Naive thymus-derived CD4-positive, alpha-beta T cell (primary cell): ENCODE measurements around the gene APBB1IP. TPM values are rescaled to one million over a fixed set of nuclear protein-coding genes. Genes with fewer than 3 reads are reported as not detected.

Experiments used
- ATAC-seq: fragments of 150-1000 bp; cut with Tn5 transposase; 2 replicates; pipeline ENCODE4 v1.10.0; 2021; ENCODE audit warnings: mild to moderate bottlenecking, moderate library complexity
- CTCF ChIA-PET: fragments of 350-600 bp; sonication (Branson Sonifier 250); formaldehyde crosslinking; loops from one replicate; lab custom pipeline; 2021; ENCODE audit warnings: antibody characterized with exemption; lab: Charles Lee
- POLR2A ChIA-PET: fragments of 350-600 bp; sonication (Branson Sonifier 250); formaldehyde crosslinking; loops from one replicate; lab custom pipeline; 2021; ENCODE audit warnings: antibody characterized with exemption, inconsistent platforms; lab: Charles Lee
- DNase-seq, 9 donors: peaks; one replicate each; pipeline versions ENCODE4 v3.0.0 to v3.0.0-alpha.2; 2020 to 2022; ENCODE audit warnings: mixed read lengths in 1 of 9
- H3K27ac ChIP-seq: one replicate; pipeline ENCODE4 v1.7.0; 2013; ENCODE audit warnings: mild to moderate bottlenecking, low read depth, low read length, moderate library complexity
- H3K27me3 ChIP-seq, 2 donors: one replicate each; pipeline ENCODE4 v1.7.0; 2013; ENCODE audit warnings: low read length in 2 of 2, mild to moderate bottlenecking in 2 of 2, moderate library complexity in 2 of 2; ENCODE audit not compliant: control insufficient read depth in 2 of 2, insufficient read depth in 2 of 2
- H3K36me3 ChIP-seq, 3 experiments: 1 replicate in 2 of 3; 2 replicates in 1 of 3; pipeline ENCODE4 v1.7.0; 2013; ENCODE audit warnings: low read length in 3 of 3, mild to moderate bottlenecking in 3 of 3, moderate library complexity in 1 of 3; ENCODE audit not compliant: insufficient read depth in 3 of 3, control insufficient read depth in 2 of 3
- H3K4me1 ChIP-seq, 2 donors: one replicate each; pipeline ENCODE4 v1.7.0; 2013; ENCODE audit warnings: low read length in 2 of 2, mild to moderate bottlenecking in 2 of 2, moderate library complexity in 1 of 2; ENCODE audit not compliant: control insufficient read depth in 2 of 2, insufficient read depth in 2 of 2
- H3K4me3 ChIP-seq: 2 replicates; pipeline ENCODE4 v1.7.0; 2013; ENCODE audit warnings: mild to moderate bottlenecking, low read length
- H3K9me3 ChIP-seq, 3 experiments: 1 replicate in 2 of 3; 2 replicates in 1 of 3; pipeline ENCODE4 v1.7.0; 2013; ENCODE audit warnings: low read length in 3 of 3; ENCODE audit not compliant: control insufficient read depth in 2 of 3
- H3K27ac Mint-ChIP-seq, 9 donors: one replicate each; pipeline ENCODE4 v1.8.0; 2020 to 2022; ENCODE audit warnings: mixed read lengths in 9 of 9, mild to moderate bottlenecking in 8 of 9, moderate library complexity in 5 of 9, inconsistent platforms in 2 of 9
- H3K27me3 Mint-ChIP-seq, 5 donors: one replicate each; pipeline ENCODE4 v1.8.0; 2021 to 2022; ENCODE audit warnings: mixed read lengths in 5 of 5, mild to moderate bottlenecking in 1 of 5
- H3K36me3 Mint-ChIP-seq, 5 donors: one replicate each; pipeline ENCODE4 v1.8.0; 2020 to 2022; ENCODE audit warnings: mixed read lengths in 5 of 5, mild to moderate bottlenecking in 3 of 5, inconsistent platforms in 1 of 5
- H3K4me1 Mint-ChIP-seq, 7 donors: one replicate each; pipeline ENCODE4 v1.8.0; 2020 to 2022; ENCODE audit warnings: mixed read lengths in 7 of 7, mild to moderate bottlenecking in 3 of 7, inconsistent platforms in 1 of 7
- H3K4me3 Mint-ChIP-seq, 10 donors: one replicate each; pipeline ENCODE4 v1.8.0; 2020 to 2022; ENCODE audit warnings: mild to moderate bottlenecking in 10 of 10, mixed read lengths in 10 of 10, moderate library complexity in 6 of 10, inconsistent platforms in 2 of 10
- H3K9me3 Mint-ChIP-seq, 11 donors: one replicate each; pipeline ENCODE4 v1.8.0; 2020 to 2022; ENCODE audit warnings: mixed read lengths in 11 of 11, mild to moderate bottlenecking in 4 of 11, inconsistent platforms in 1 of 11, moderate library complexity in 1 of 11
- intact Hi-C, 2 donors: fragments of 100-400 bp; cut with micrococcal nuclease; formaldehyde crosslinking; loops; one replicate each; pipeline ENCODE4 v1.15.1; 2023
- polyA plus RNA-seq, 2 donors: library from polyadenylated mRNA; unstranded; fragments of 300-500 nt; fragmentation: Illumina TruSeq; gene quantifications; one replicate each; pipeline ENCODE4 v1.2.3, GENCODE V29; 2021
- total RNA-seq, 6 experiments: library from RNA in 5 of 6; stranded (reverse) in 5 of 6; gene quantifications; 1 replicate in 5 of 6; 2 replicates in 1 of 6; pipeline ENCODE4 v1.2.3 and lab custom pipeline; 2021 to 2026

APBB1IP gene
- total and polyA plus RNA-seq, 7 experiments from 2014 or later, result 60.2 to 101 (median 71.7) TPM

DNA sequence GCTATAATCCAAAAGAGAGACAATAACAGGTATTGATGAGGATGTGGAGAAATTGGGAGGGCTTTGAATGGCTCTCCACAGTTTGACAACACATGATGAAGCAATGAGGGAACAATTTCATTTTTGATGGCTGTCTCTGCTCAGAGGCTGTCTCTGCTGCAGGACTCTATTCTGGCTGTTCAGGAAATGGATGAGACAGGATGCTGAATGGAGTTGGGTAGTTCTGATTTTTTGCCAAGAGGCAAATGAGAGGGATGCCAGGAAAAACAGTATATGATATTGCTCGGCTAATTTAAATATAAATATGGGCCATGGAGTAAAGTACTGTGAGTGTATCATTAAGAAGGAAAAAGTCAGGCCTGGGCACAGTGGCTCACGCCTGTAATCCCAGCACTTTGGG, 16.8 kb downstream of the APBB1IP start:
- POLR2A ChIA-PET, result interaction anchor here (0.9 to 1.1 kb wide), 2 partner anchors 17 to 27 kb away, joined by 3 to 5 read pairs; partner anchors contain the start of gene APBB1IP
- Histone ChIP-seq H3K27ac (no peak overlapping the region), H3K4me3 (no peak overlapping the region), H3K27me3 (no peaks in the 10 kb centered on the region), H3K36me3 (peaks cover 0 to 7% (median 0%) of the 10 kb centered on the region in 3 experiments), H3K9me3 (no peaks in the 10 kb centered on the region), H3K4me1 (peaks cover 52 to 66% of the 10 kb centered on the region in 2 donors)
- Mint-ChIP-seq H3K27me3 (no peaks in the 10 kb centered on the region), H3K4me1 (peaks cover 58 to 85% (median 81%) of the 10 kb centered on the region in 7 donors), H3K36me3 (peaks cover 0 to 55% (median 29%) of the 10 kb centered on the region in 5 donors), H3K9me3 (peaks cover 0 to 8% (median 0%) of the 10 kb centered on the region in 11 donors), H3K27ac (peak overlapping the region in 8 of 9 donors; percentile 18 to 86 (median 56)), H3K4me3 (peak overlapping the region; percentile 7 to 77 (median 57))
- ATAC-seq (no peak), DNase-seq (no peak)
- CTCF ChIA-PET, result interaction anchor here (0.8 kb wide), 1 partner anchor 15 kb away, joined by 3 read pairs; no protein-coding TSS in a partner anchor
- intact Hi-C loops, result no loop called here

DNA sequence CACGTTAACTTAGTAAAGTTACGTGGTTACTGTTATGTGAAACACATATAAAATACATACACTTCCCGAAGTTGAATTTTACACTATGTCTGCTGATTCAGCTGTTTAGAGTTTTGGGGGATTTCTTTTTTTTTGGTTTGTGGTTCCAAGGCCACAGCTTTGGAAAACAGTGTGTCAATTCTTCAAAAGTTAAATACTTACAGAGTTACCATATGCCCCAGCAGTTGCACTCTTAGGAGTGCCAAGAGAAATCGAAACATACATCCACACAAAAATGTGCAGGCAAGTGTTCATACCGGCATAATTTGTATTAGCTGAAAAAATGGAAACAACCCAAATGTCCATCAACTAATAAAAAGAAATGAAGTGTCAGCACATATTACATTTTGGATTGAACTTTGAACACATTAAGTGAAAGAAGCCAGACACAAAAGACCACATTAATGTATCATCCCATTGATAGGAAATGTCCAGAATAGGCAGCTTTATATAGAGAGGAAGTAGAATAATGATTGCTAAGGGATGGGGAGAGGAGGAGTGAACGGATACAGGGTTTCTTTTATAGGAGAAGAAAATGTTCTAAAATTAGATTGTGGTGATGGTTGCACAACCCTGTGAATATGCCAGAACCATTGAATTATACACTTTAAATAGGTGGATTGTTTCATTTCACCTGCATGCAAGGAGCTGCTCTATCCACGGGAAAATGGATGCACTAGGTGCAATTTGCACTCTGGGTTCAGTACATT, 17.6 kb downstream of the APBB1IP start:
- H3K27ac Mint-ChIP-seq, result peak overlapping the region; percentile 20 to 86 (median 59)
- H3K9me3 Mint-ChIP-seq, result peaks cover 0 to 8% (median 0%) of the 10 kb centered on the region in 11 donors
- H3K27me3 ChIP-seq, result no peaks in the 10 kb centered on the region
- H3K9me3 ChIP-seq, result no peaks in the 10 kb centered on the region
- peaks cover 0 to 7% (median 0%) of the 10 kb centered on the region in 3 experiments for H3K36me3 ChIP-seq
- H3K4me1 Mint-ChIP-seq, result peaks cover 55 to 84% (median 80%) of the 10 kb centered on the region in 7 donors
- peaks cover 4 to 56% (median 33%) of the 10 kb centered on the region in 5 donors for H3K36me3 Mint-ChIP-seq
- peaks cover 44 to 57% of the 10 kb centered on the region in 2 donors for H3K4me1 ChIP-seq
- ATAC-seq (no peak), DNase-seq (no peak)
- no peaks in the 10 kb centered on the region for H3K27me3 Mint-ChIP-seq
- intact Hi-C loops, result no loop called here
- peak overlapping the region; percentile 0 for H3K27ac ChIP-seq
- no peak overlapping the region for H3K4me3 ChIP-seq
- peak overlapping the region in 9 of 10 donors; percentile 15 to 77 (median 46) for H3K4me3 Mint-ChIP-seq
- POLR2A ChIA-PET, result interaction anchor here (0.9 to 1.9 kb wide), 6 partner anchors 9 to 26 kb away, joined by 3 to 6 read pairs (median 4); partner anchors contain the start of gene APBB1IP
- CTCF ChIA-PET, result interaction anchor here (0.8 to 0.9 kb wide), 2 partner anchors 16 to 35 kb away, joined by 3 read pairs; no protein-coding TSS in a partner anchor

DNA sequence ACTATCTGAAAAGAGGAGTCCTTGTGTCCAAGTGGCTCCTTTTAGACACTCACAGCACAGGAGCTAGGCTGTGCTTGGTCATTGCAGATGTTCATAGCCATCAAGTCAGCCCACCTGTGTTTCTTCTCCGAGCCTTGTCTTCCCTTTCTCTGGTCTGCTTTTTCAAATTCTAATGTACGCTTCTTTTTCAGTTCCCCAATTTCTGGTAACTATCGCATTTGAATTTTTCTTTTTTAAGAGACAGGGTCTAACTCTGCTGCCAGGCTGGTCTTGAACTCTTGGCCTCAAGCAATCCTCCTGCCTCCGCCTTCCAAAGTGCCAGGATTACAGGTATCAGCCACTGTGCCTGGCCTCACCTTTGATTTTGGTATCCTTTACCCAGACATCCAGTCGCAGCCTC, 18.9 kb downstream of the APBB1IP start:
- Mint-ChIP-seq H3K4me3 (peak overlapping the region in 8 of 10 donors; percentile 21 to 77 (median 53)), H3K27ac (peak overlapping the region; percentile 14 to 86 (median 76)), H3K4me1 (peaks cover 52 to 84% (median 77%) of the 10 kb centered on the region in 7 donors), H3K9me3 (peaks cover 0 to 8% (median 0%) of the 10 kb centered on the region in 11 donors), H3K27me3 (no peaks in the 10 kb centered on the region), H3K36me3 (peaks cover 7 to 55% (median 34%) of the 10 kb centered on the region in 5 donors)
- intact Hi-C loops, result no loop called here
- DNase-seq (no peak), ATAC-seq (no peak)
- H3K4me1 ChIP-seq, result peaks cover 31 to 49% of the 10 kb centered on the region in 2 donors
- ChIA-PET POLR2A (interaction anchor here (0.6 to 1.9 kb wide), 5 partner anchors 9 to 141 kb away, joined by 3 to 6 read pairs (median 4); no protein-coding TSS in a partner anchor), CTCF (no interaction called here)
- no peak overlapping the region for H3K27ac ChIP-seq
- H3K27me3 ChIP-seq, result no peaks in the 10 kb centered on the region
- H3K36me3 ChIP-seq, result peaks cover 0 to 7% (median 0%) of the 10 kb centered on the region in 3 experiments
- no peak overlapping the region for H3K4me3 ChIP-seq
- H3K9me3 ChIP-seq, result no peaks in the 10 kb centered on the region

DNA sequence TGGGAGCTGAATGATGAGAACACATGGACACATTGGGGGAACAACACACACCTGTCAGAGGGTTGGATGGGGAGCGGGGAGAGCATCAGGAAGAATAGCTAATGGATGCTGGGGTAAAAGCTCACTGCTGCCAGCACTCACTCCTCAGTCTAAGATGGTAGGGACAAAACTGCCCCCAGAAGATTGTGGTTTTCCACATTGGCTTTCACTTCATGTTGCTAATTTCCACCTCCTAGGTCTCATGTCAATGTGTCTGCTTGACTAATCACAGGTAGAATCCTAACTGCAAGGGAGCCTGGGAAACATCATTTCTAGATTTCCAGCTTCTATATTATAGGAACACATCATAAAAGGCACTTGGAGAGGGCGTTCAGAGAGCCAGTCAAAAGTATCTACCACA, 22.6 kb downstream of the APBB1IP start:
- peaks cover 0 to 5% (median 0%) of the 10 kb centered on the region in 11 donors for H3K9me3 Mint-ChIP-seq
- peaks cover 27 to 33% of the 10 kb centered on the region in 2 donors for H3K4me1 ChIP-seq
- peaks cover 44 to 84% (median 78%) of the 10 kb centered on the region in 7 donors for H3K4me1 Mint-ChIP-seq
- CTCF ChIA-PET, result interaction anchor here (0.7 to 0.8 kb wide), 2 partner anchors 48 to 70 kb away, joined by 3 to 4 read pairs; no protein-coding TSS in a partner anchor
- POLR2A ChIA-PET, result interaction anchor here (0.7 to 1.4 kb wide), 3 partner anchors 8 to 27 kb away, joined by 3 read pairs; no protein-coding TSS in a partner anchor
- no peaks in the 10 kb centered on the region for H3K27me3 ChIP-seq
- no peaks in the 10 kb centered on the region for H3K9me3 ChIP-seq
- H3K36me3 Mint-ChIP-seq, result peaks cover 13 to 48% (median 44%) of the 10 kb centered on the region in 5 donors
- intact Hi-C loops, result loop anchor here in 1 of 2 donors (1.0 kb wide), 2 partner anchors 8 to 12 kb away; no protein-coding TSS in a partner anchor
- DNase-seq, result no peak
- no peak overlapping the region for H3K4me3 ChIP-seq
- H3K36me3 ChIP-seq, result peaks cover 0 to 7% (median 0%) of the 10 kb centered on the region in 3 experiments
- H3K4me3 Mint-ChIP-seq, result no peak overlapping the region
- no peak overlapping the region for H3K27ac ChIP-seq
- no peak for ATAC-seq
- peak overlapping the region in 5 of 9 donors; percentile 14 to 83 (median 51) for H3K27ac Mint-ChIP-seq
- no peaks in the 10 kb centered on the region for H3K27me3 Mint-ChIP-seq

DNA sequence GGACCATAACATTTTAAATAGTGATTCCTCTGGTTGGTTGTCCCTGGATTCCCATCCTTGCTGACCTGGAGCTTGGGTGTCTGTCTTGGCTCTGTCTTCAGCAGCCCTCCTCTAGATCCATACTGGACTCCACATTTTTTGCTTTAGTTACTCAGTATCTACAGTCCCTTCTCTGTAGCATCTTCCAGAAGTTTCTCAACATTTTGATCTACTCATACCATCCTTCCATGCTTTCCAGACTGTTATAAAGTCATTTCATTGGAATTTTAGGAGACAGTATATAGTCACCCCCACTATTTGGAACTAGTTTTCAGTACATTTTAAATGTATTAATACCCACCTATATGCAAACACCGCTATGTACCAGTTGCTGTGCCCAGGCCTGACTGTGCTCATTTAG, 25.8 kb downstream of the APBB1IP start:
- no peaks in the 10 kb centered on the region for H3K27me3 Mint-ChIP-seq
- intact Hi-C loops, result no loop called here
- DNase-seq (no peak), ATAC-seq (no peak)
- H3K27ac Mint-ChIP-seq, result peak overlapping the region in 8 of 9 donors; percentile 58 to 91 (median 74)
- Histone ChIP-seq H3K27me3 (no peaks in the 10 kb centered on the region), H3K9me3 (no peaks in the 10 kb centered on the region), H3K4me1 (peaks cover 22 to 37% of the 10 kb centered on the region in 2 donors), H3K36me3 (peaks cover 0 to 8% (median 0%) of the 10 kb centered on the region in 3 experiments), H3K4me3 (no peak overlapping the region), H3K27ac (no peak overlapping the region)
- peaks cover 44 to 90% (median 83%) of the 10 kb centered on the region in 7 donors for H3K4me1 Mint-ChIP-seq
- H3K9me3 Mint-ChIP-seq, result peaks cover 0 to 2% (median 0%) of the 10 kb centered on the region in 11 donors
- H3K4me3 Mint-ChIP-seq, result peak overlapping the region in 3 of 10 donors; percentile 14 to 26 (median 22)
- POLR2A ChIA-PET, result interaction anchor here (1.0 kb wide), 1 partner anchor 71 kb away, joined by 3 read pairs; no protein-coding TSS in a partner anchor
- peaks cover 13 to 49% (median 34%) of the 10 kb centered on the region in 5 donors for H3K36me3 Mint-ChIP-seq
- CTCF ChIA-PET, result no interaction called here

DNA sequence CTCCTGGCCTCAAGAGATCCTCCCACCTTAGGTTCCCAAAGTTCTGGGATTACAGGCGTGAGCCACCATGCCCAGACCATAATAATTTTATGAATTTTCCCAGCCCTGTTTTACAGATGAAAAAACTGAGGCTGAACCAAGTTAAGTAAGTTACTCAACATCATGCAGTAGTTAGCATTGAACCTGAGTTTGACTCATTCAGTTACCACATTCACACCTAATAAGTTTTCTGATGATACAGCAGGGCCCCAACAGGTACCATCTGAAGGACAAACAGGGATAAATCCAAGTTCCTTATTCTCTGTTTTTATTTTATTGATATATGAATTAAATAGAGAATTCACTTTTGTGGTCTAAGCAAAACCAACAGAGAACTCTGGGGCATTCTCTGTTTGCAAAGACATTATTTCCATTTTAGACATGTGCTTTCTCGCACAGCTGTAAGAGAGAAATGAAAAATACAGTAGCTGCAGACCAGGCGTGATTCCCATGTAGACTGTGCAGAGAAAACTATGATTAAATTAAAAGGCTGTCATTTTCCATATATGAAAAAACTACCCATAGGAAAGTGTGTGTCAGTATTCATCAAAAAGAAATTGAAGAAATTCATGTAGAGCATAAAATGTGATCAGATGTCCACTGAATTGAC, 26.6 kb downstream of the APBB1IP start:
- intact Hi-C loops, result loop anchor here in 1 of 2 donors (5.0 kb wide), 1 partner anchor 38 kb away; no protein-coding TSS in a partner anchor

More for the DNA sequence above, 26.6 kb downstream of the APBB1IP start:
- Mint-ChIP-seq H3K27me3 (no peaks in the 10 kb centered on the region), H3K36me3 (peaks cover 13 to 49% (median 31%) of the 10 kb centered on the region in 5 donors), H3K4me1 (peaks cover 48 to 97% (median 88%) of the 10 kb centered on the region in 7 donors), H3K4me3 (peak overlapping the region in 3 of 10 donors; percentile 25 to 49 (median 33)), H3K27ac (peak overlapping the region in 8 of 9 donors; percentile 46 to 91 (median 69)), H3K9me3 (peaks cover 0 to 2% (median 0%) of the 10 kb centered on the region in 11 donors)
- CTCF ChIA-PET, result no interaction called here
- H3K9me3 ChIP-seq, result no peaks in the 10 kb centered on the region
- ATAC-seq (no peak), DNase-seq (no peak)
- POLR2A ChIA-PET, result no interaction called here
- peaks cover 0 to 8% (median 0%) of the 10 kb centered on the region in 3 experiments for H3K36me3 ChIP-seq
- peaks cover 25 to 43% of the 10 kb centered on the region in 2 donors for H3K4me1 ChIP-seq
- no peaks in the 10 kb centered on the region for H3K27me3 ChIP-seq
- H3K27ac ChIP-seq, result peak overlapping the region; percentile 27
- no peak overlapping the region for H3K4me3 ChIP-seq
